Adrenal gland (tissue), 5 donors: ENCODE data around the gene SCYGR4.

ENCODE experiments used
- POLR2A ChIP-seq, 2 donors: fragments of 450-650 bp; IDR thresholded peaks; one replicate each; pipeline ENCODE4 v1.6.1; 2017; ENCODE audit warnings: antibody characterized with exemption in 2 of 2, mild to moderate bottlenecking in 2 of 2, moderate library complexity in 1 of 2
- TF ChIP-seq, protein P1 (sequence below), 6 experiments: fragments of 450-650 bp in 4 of 6; fragments of 200-600 bp in 2 of 6; sonication (generic) in 1 of 6; IDR thresholded peaks; 1 replicate in 5 of 6; 2 replicates in 1 of 6; pipeline versions ENCODE4 v1.5.1 to v1.8.0; 2016 to 2021; ENCODE audit warnings: antibody characterized with exemption in 6 of 6, mild to moderate bottlenecking in 2 of 6, moderate library complexity in 1 of 6
- donor health status: DM: no; HTN: no; CAD: no.

DNA sequence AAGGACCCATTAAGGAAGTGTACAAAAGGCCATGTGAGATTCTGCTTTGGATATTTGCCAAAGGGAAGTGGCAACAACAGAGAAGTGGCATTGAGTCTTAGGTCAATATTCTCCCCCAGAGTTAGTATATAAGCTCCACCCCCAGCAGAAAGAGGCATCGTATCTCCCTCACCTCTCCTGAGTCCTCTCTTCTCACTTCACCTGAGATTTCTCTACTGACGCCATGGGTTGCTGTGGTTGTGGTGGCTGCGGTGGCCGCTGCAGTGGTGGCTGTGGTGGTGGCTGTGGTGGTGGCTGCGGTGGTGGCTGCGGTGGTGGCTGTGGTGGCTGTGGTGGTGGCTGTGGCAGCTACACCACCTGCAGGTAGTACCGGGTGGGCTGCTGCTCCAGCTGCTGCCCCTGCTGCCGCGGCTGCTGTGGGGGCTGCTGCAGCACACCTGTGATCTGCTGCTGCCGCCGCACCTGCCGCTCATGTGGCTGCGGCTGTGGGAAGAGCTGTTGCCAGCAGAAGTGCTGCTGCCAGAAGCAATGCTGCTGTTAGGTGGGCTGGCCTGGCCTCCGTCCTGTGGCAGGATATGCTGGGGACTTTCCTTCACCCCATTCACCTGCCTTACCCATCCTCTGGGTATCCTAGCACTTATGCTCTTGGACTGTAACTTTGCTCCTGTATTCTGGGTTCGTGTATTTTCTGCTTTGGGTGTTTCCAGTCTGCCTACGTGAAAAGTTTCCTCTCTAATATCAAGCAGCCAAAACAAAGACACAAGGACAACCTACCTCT, 8.5 kb upstream of the SCYGR4 start:
- TF ChIP-seq, protein P1, sequence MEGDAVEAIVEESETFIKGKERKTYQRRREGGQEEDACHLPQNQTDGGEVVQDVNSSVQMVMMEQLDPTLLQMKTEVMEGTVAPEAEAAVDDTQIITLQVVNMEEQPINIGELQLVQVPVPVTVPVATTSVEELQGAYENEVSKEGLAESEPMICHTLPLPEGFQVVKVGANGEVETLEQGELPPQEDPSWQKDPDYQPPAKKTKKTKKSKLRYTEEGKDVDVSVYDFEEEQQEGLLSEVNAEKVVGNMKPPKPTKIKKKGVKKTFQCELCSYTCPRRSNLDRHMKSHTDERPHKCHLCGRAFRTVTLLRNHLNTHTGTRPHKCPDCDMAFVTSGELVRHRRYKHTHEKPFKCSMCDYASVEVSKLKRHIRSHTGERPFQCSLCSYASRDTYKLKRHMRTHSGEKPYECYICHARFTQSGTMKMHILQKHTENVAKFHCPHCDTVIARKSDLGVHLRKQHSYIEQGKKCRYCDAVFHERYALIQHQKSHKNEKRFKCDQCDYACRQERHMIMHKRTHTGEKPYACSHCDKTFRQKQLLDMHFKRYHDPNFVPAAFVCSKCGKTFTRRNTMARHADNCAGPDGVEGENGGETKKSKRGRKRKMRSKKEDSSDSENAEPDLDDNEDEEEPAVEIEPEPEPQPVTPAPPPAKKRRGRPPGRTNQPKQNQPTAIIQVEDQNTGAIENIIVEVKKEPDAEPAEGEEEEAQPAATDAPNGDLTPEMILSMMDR (IDR thresholded peaks at IDR 0.05) = no peak
- no peak for TF ChIP-seq POLR2A (IDR thresholded peaks at IDR 0.05)
